Heart left ventricle (tissue), 16 donors: ENCODE results near the gene IGFN1. TPM values are rescaled to one million over a fixed set of nuclear protein-coding genes. Genes with fewer than 3 reads are reported as not detected.
A peak's percentile ranks its signal among the peaks of the same experiment; 100 is the strongest.

ENCODE experiments used
- ATAC-seq, 4 donors: fragments of 200-7000 bp; cut with Tn5 transposase; one replicate each; pipeline ENCODE4 v1.9.1; 2020 to 2022; ENCODE audit warnings: moderate library complexity in 4 of 4, mild to moderate bottlenecking in 3 of 4, moderate number of reproducible peaks in 1 of 4
- DNase-seq, 5 donors: peaks; one replicate each; pipeline ENCODE4 v3.0.0-alpha.2; 2020
- H3K27ac ChIP-seq, 12 donors: fragments of 200-600 bp; sonication (generic) in 4 of 12; one replicate each; pipeline versions ENCODE4 v1.5.0 to v1.8.0; 2016 to 2022; ENCODE audit warnings: mild to moderate bottlenecking in 2 of 12
- H3K27me3 ChIP-seq, 9 donors: fragments of 200-600 bp; sonication (generic) in 2 of 9; one replicate each; pipeline versions ENCODE4 v1.5.1 to v1.8.0; 2016 to 2022; ENCODE audit warnings: mild to moderate bottlenecking in 3 of 9
- H3K36me3 ChIP-seq, 9 donors: fragments of 200-600 bp; sonication (generic) in 2 of 9; one replicate each; pipeline versions ENCODE4 v1.5.0 to v1.8.0; 2018 to 2022; ENCODE audit warnings: mild to moderate bottlenecking in 2 of 9
- H3K4me1 ChIP-seq, 12 donors: fragments of 200-600 bp; sonication (generic) in 4 of 12; one replicate each; pipeline versions ENCODE4 v1.5.0 to v1.8.0; 2016 to 2022; ENCODE audit warnings: mild to moderate bottlenecking in 3 of 12
- H3K4me3 ChIP-seq, 12 donors: fragments of 200-600 bp; sonication (generic) in 4 of 12; one replicate each; pipeline versions ENCODE4 v1.5.0 to v1.8.0; 2017 to 2022; ENCODE audit warnings: mild to moderate bottlenecking in 9 of 12, moderate library complexity in 4 of 12
- H3K9me3 ChIP-seq, 12 donors: fragments of 200-600 bp; sonication (generic) in 4 of 12; one replicate each; pipeline versions ENCODE4 v1.5.0 to v1.8.0; 2016 to 2022; ENCODE audit warnings: mild to moderate bottlenecking in 1 of 12
- CTCF ChIP-seq, 12 donors: fragments of 200-600 bp; sonication (generic) in 4 of 12; IDR thresholded peaks; one replicate each; pipeline versions ENCODE4 v1.5.0 to v1.8.0; 2018 to 2022; ENCODE audit warnings: antibody characterized with exemption in 12 of 12, mild to moderate bottlenecking in 5 of 12
- POLR2A ChIP-seq, 2 donors: fragments of 450-650 bp; IDR thresholded peaks; one replicate each; pipeline ENCODE4 v1.6.1; 2017; ENCODE audit warnings: antibody characterized with exemption in 2 of 2, mild to moderate bottlenecking in 2 of 2, moderate library complexity in 2 of 2
- WGBS, 4 donors: extraction: QIAGEN DNeasy Blood & Tissue Kit in 2 of 4; methylation state at CpG; one replicate each; pipeline versions ENCODE4 v1.1.5 to v1.1.7; 2013 to 2018; 5-methylcytosine and 5-hydroxymethylcytosine counted together
- intact Hi-C, 10 donors: fragments of 100-400 bp; cut with DNase I; formaldehyde crosslinking; loops; one replicate each; pipeline versions ENCODE4 v1.11.1 to v1.14.2; 2022
- polyA plus RNA-seq, 2 donors: library from polyadenylated mRNA; stranded (reverse); fragments of 200-250 nt; gene quantifications; one replicate each; pipeline ENCODE4 v1.2.3, GENCODE V29; 2013
- total RNA-seq, 9 donors: library from RNA; depleted of rRNA in 2 of 9; stranded (reverse); fragments of >200 nt in 2 of 9; fragmentation: NEBNext Ultra II Directional in 3 of 9; extraction: Animal tissue kit (Norgen Biotek cat#: 25700) in 3 of 9; gene quantifications; one replicate each; pipeline versions ENCODE4 v1.1.0 to v1.2.4, GENCODE V29; 2016 to 2023
- donor health status: ischemic (EF 13 %, LVEDD 7.1; RV severe dilation, severe dysfunction).
- donor health status: healthy with polysubstance abuse.
- donor health status: DM: no; HTN: yes; CAD: no.
- donor health status: DM: no; HTN: no; CAD: no.
- donor health status: ischemic (EF 25% LVEDD 6.9; RV normal size, moderate dysfunction).
- donor health status: ischemic (EF 25% LVEDD 5.7; RV mildly dilated, moderate dysfunction).
- donor health status: healthy.
- donor health status: DM: yes; HTN: yes; CAD: no.
- donor health status: ischemic (EF 35%, LVEDD 5.7; RV mildly dilated, moderate dysfunction).
- donor health status: nonischemic (EF 11% LVEDD 7.7; RV severe dilation, severe dysfunction).
- donor health status: DM: yes; HTN: yes; CAD: no.
- donor health status: PGD.
- donor health status: ischemic (EF 29% LVEDD 5.4; RV normal size, mild dysfunction).
- donor health status: nonischemic (EF 23%, LVEDD 6.1; RV moderate dilation, normal function).

The IGFN1 gene
- total and polyA plus RNA-seq, 11 donors = 0.03 to 0.04 TPM; not detected in 9

GRCh38 chr1:201181726-201182125, 8.9 kb upstream of the IGFN1 start:
- 60 to 74% (median 65%) methylated on average over 2 of the region's 2 CpGs for WGBS, 4 donors
- no peak for ATAC-seq

DNA sequence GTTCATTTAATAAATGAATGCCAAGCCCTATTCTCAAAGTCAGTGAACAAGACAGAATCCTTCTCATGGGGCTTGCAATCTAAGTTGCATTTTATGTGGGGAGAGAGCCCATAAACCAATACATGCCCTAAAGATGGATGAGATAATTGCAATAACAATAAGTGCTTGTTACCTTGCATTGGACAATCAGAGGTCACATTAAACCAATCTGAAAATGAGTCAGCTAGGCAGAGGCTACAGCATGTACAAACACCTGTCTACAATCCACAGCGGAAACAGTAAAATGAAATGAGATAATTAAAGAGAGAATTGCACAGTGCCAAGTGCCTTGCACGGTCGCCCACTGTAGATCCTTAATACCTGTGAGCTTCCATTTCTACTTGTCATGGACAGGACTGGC, 7.4 kb upstream of the IGFN1 start:
- no peak for DNase-seq
- TF ChIP-seq POLR2A (IDR thresholded peaks at IDR 0.05) (no peak), CTCF (IDR thresholded peaks at IDR 0.05) (no peak)
- intact Hi-C loops = no loop called here
- H3K4me3 ChIP-seq = no peak overlapping the region
- H3K36me3 ChIP-seq = no peaks in the 10 kb centered on the region
- H3K27ac ChIP-seq = no peak overlapping the region
- WGBS, 4 donors = 81 to 95% (median 92%) methylated on average over 3 of the region's 3 CpGs
- ATAC-seq = no peak
- H3K9me3 ChIP-seq = peaks cover 0 to 3% (median 0%) of the 10 kb centered on the region in 12 donors
- peaks cover 0 to 8% (median 2%) of the 10 kb centered on the region in 12 donors for H3K4me1 ChIP-seq
- H3K27me3 ChIP-seq = no peaks in the 10 kb centered on the region

More at GRCh38 chr1:201181726-201182125, 8.9 kb upstream of the IGFN1 start:
- no peak for DNase-seq
- no peak for TF ChIP-seq CTCF (IDR thresholded peaks at IDR 0.05)
- no peak for TF ChIP-seq POLR2A (IDR thresholded peaks at IDR 0.05)
- no peak overlapping the region for H3K27ac ChIP-seq
- H3K4me1 ChIP-seq = peaks cover 0 to 8% (median 2%) of the 10 kb centered on the region in 12 donors
- no peak overlapping the region for H3K4me3 ChIP-seq
- intact Hi-C loops = no loop called here
- no peaks in the 10 kb centered on the region for H3K27me3 ChIP-seq
- peaks cover 0 to 3% (median 0%) of the 10 kb centered on the region in 12 donors for H3K9me3 ChIP-seq
- no peaks in the 10 kb centered on the region for H3K36me3 ChIP-seq

GRCh38 chr1:201183753-201184152, 6.9 kb upstream of the IGFN1 start:
- TF ChIP-seq CTCF (IDR thresholded peaks at IDR 0.05) (no peak), POLR2A (IDR thresholded peaks at IDR 0.05) (no peak)
- 83 to 92% (median 85%) methylated on average over 4 to 5 of the region's 5 CpGs for WGBS, 4 donors
- peaks cover 0 to 1% (median 0%) of the 10 kb centered on the region in 12 donors for H3K9me3 ChIP-seq
- H3K27ac ChIP-seq = no peak overlapping the region
- H3K36me3 ChIP-seq = no peaks in the 10 kb centered on the region
- no peak for DNase-seq
- peaks cover 0 to 8% (median 2%) of the 10 kb centered on the region in 12 donors for H3K4me1 ChIP-seq
- no peak for ATAC-seq
- no peak overlapping the region for H3K4me3 ChIP-seq
- H3K27me3 ChIP-seq = no peaks in the 10 kb centered on the region
- intact Hi-C loops = no loop called here

DNA sequence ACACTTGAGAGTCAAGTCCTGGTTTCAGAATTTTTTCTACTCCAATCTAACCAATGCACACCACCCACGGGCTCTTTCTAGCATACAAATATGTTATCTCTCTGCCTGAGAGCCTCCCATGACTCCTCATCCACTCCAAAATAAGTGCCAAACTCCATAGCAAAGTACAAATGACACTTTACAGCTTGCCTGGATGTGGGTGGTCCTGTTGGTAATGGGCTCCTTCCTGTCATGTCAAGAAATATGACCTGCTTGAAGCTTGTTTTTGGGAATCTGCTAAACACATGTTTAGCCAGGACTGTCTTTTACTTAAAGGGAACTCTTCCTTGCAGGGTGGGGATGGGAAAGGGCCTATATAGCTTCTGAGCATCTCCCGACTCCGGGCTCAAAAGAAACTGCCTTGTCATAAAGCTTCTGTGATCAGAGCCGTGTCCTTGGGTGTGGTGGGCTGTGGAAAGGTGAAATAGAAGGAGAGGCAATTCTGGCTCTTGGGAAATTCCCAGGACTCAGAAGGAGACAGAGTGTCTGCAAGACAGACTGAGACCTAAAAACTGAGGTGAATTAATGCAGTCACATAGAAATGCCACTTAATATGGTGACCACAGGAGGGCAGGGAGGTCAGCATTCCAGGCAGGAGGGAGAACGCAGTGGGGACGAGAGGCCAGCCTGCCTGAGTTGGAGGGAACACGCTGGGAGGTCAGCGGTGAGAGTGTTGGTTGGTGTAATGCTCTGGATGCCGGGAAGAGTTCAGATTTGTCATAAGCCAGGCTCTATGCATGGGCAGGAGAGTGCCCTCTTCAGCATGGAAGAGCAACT, 6.1 kb upstream of the IGFN1 start:
- H3K9me3 ChIP-seq = no peaks in the 10 kb centered on the region
- WGBS, 4 donors = 44 to 59% (median 51%) methylated on average over 9 of the region's 9 CpGs

More for the DNA sequence above, 6.1 kb upstream of the IGFN1 start:
- H3K4me3 ChIP-seq = no peak overlapping the region
- ATAC-seq = peak; percentile 85 to 95 (median 92)
- H3K27me3 ChIP-seq = no peaks in the 10 kb centered on the region
- no peaks in the 10 kb centered on the region for H3K36me3 ChIP-seq
- intact Hi-C loops = no loop called here
- TF ChIP-seq POLR2A (IDR thresholded peaks at IDR 0.05) (no peak), CTCF (IDR thresholded peaks at IDR 0.05) (peak in 10 of 12 donors; percentile 26 to 66 (median 40))
- peaks cover 0 to 8% (median 2%) of the 10 kb centered on the region in 12 donors for H3K4me1 ChIP-seq
- no peak overlapping the region for H3K27ac ChIP-seq
- DNase-seq = peak in 4 of 5 donors; percentile 16 to 54 (median 40)
